Stimulated activated CD8-positive, alpha-beta memory T cell treated with anti-CD3 and anti-CD28 coated beads, Interleukin-2, amount 100 ng/mL, for 1 hour (primary cell): ENCODE measurements around the gene MND1.
"Not testable (repeated sequence)": the region's sequence is repeated elsewhere in the genome, so short reads cannot be mapped to it uniquely, and the experiment has no call there.

Experiments used
- DNase-seq, 2 donors: peaks; one replicate each; pipeline ENCODE4 v3.0.0-alpha.2; 2020; ENCODE audit warnings: low read depth in 2 of 2

The MND1 gene

GRCh38 chr4:153440475-153440874, 96.0 kb downstream of the MND1 start:
- no peak for DNase-seq

- no peak for DNase-seq
Observed at GRCh38 chr4:153447175-153447905, 102.9 kb downstream of the MND1 start.

GRCh38 chr4:153448003-153448731, 103.7 kb downstream of the MND1 start:
- DNase-seq, result no peak

GRCh38 chr4:153449338-153449737, 104.8 kb downstream of the MND1 start:
- DNase-seq, result no peak

GRCh38 chr4:153450544-153450917, 106.0 kb downstream of the MND1 start:
- no peak for DNase-seq

GRCh38 chr4:153451145-153451544, 106.7 kb downstream of the MND1 start:
- not testable (repeated sequence) for DNase-seq

- no peak for DNase-seq
Observed at GRCh38 chr4:153451911-153452657, 107.6 kb downstream of the MND1 start.

- no peak for DNase-seq
Observed at GRCh38 chr4:153452658-153453378, 108.3 kb downstream of the MND1 start.

- no peak for DNase-seq
Observed at GRCh38 chr4:153453402-153453801, 108.9 kb downstream of the MND1 start.

GRCh38 chr4:153458969-153459368, 114.5 kb downstream of the MND1 start:
- DNase-seq, result no peak

- DNase-seq, result not testable (repeated sequence)
Observed at GRCh38 chr4:153461549-153461948, 117.1 kb downstream of the MND1 start.

GRCh38 chr4:153464068-153464467, 119.6 kb downstream of the MND1 start:
- DNase-seq, result no peak
